Epidermal melanocyte (primary cell): Measurements from ENCODE around the gene CD200.
A peak's percentile ranks its signal among the peaks of the same experiment; 100 is the strongest.

Source experiments
- DNase-seq: peaks from one replicate; pipeline ENCODE4 v3.0.0; 2011; ENCODE audit warnings: low spot score; ENCODE audit not compliant: insufficient read length

Gene CD200

DNA sequence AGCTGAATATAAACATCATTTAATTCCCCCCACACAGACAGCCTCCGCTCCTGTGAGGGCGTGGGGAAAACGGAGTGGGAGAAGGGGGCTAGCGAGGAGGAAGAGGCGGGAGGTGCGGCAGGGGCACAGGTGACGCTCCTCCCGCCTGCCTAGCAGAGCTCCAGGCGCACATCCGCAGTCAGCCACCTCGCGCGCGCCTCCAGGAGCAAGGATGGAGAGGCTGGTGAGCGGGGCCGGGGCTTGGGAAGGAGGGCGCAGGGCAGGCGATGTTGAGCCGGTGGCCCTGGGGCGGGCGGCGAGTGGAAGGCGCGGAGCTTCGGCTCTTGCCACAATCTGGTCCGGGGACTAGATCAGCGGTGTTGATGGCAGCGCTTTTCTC lies at the start of gene CD200:
TSS of gene CD200 (plus strand) at position 155 of the 379 bp plus-strand sequence. CDS start at position 212, 57 bp downstream.
- DNase-seq, result no peak

- DNase-seq, result no peak
These were observed 43.9 kb upstream of the CD200 start for GRCh38 chr3:112289011-112289410.

DNA sequence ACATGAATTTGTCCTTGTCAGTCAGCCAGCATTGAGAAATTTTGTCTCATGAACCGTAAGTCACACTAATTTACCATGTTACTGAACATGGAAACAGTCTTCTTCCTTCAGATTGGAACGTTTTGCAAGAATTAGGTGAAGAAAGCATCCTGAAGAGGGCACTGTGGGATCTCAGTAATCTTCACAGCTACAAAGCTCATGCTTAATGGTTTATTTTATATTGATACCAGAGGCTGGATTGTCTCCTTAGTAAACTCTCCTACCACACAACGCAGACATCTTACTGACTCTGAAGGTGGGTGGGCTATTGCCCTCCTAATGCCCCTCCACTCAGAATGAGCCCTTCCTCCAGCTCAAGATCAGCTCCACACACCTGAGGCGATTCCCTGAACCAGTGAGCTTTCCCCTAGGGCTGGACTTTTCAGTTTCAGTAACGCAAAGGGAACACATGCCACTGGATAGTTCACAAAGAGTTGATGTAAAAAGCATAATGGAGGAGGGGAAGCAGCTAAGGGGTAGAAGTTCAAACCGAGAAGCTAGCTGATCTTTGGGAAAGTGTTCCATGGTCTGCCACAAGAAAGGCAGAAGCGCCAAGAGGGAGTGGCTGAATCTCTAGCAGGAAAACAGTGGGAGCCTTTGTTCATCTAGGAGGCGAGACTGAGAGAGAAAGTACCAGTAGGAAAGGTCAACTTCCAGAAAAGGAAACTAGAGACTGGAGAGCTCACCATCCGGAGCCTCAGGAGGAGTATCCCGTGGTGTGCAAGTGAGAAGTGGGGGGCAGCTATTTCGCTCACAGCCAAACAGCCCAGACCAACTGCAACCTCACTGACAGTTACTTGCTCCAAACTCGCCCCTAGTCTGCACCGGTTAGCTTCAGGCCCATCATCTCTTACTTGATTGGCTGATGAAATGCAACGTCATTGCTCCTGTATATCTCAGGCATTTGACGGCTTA lies 39.3 kb upstream of the CD200 start, which contains the start of gene SLC9C1:
TSS of gene SLC9C1 (minus strand) at position 849 of the 954 bp plus-strand sequence. CDS start 7,425 bp downstream, outside the sequence.
- DNase-seq, result peak; percentile 44

DNA sequence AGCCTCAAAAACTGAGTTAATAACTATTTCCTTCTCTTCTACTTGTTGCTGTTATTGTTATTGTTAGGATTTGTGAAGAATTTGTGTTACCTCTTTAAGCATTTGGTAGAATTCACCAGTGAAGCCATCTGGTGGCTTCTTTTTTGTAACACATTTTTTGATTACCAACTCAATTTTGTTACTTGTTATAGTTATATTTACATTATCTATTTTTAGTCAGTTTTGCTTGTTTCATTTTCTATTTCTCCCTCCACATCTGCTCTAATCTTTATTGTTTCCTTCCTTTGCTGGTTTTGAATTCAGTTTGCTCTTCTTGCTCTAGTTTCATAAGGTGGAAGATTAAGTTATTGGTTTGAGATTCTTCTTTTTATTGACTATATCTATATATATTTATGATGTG lies 35.2 kb upstream of the CD200 start:
- no peak for DNase-seq

GRCh38 chr3:112298781-112299180 lies 34.2 kb upstream of the CD200 start:
- no peak for DNase-seq

GRCh38 chr3:112302150-112302830 lies 30.7 kb upstream of the CD200 start:
- DNase-seq, result no peak

DNA sequence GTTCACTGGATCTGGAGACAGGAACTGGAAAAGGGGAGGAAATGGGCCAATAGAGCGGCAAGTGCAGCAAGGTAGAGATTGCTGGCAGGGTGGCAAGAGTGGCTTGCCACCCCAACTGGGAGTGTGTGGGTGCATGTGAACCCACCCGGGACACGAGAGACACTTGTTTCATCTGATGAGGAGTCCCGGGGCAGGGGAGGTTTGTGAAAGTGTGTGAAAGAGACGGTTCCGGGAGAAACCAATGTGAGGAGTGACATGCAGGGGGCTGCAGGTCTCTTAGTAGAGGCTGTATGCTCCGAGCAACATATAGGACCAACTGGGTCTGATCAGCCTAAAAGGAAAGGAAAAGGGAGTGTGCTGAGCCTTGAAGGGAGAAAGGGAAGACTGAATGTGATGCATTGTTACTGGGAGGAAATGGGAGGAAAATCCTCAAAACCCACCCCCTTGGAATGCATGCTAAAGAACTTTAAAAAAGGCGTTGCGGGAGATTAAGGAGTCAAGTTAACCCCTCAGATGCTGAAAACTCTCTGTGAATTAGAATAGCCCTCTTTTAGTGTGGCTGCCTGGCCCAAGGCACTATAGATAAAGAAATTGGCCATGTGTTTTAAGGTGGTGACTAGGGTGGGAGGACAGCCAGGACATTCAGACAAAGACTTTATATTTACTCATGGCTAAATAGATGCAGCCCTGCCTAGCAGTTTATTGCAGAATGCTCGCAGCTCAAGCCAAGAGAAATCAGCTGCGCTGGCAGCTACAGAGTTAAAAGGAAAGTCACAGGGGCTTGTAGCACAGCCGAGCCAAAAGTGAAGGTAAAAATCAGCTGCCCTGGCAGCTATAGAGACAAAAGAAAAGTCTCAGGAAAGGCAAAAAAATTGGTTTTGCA lies 29.8 kb upstream of the CD200 start:
- DNase-seq, result no peak

DNA sequence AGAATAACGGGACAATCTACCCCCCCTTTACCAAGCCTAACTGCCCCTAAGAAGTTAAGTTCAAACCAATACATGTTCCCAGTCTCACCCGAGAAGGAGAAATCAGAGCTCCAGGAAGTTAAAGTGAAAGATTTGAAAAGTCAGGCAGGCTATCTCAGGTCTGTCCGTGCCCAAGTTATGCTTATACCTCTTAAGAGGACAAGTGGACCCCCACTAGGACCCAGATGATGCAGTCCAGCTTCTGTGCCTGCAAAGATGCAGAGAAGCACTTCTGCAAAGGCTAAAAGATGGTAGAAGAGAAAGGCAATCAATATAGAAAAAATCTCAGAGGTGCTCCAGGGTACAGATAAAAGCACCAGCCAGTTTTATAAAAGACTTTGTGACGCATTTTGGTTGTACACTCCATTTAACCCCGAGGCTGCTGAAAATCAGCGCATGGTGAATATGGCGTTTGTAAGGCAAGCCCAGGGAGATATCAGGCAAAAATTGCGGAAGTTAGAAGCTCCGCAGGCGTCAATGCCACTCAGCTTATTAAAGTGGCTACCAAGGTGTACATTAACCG lies 29.1 kb upstream of the CD200 start:
- DNase-seq, result no peak

GRCh38 chr3:112304611-112305010 lies 28.3 kb upstream of the CD200 start:
- DNase-seq, result no peak

DNA sequence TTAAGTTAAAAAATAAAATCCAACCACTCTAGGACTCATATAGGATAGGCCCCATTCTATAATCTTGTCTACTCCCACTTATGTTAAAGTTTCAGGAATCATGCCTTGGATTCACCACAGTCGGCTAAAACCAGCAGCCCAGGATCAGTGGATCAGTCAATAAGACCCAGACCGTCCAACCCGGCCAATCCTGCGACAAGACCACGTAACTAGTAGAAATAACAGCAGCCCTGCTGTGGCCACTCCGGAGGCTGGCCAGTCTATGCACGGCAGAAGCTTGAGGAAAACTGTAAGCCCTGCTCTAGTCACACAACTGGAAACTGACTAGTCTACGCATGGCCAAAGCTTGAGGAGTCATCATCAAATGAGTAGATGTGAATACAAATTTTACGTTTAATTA lies 26.1 kb upstream of the CD200 start:
- DNase-seq, result no peak

GRCh38 chr3:112307557-112307956 lies 25.4 kb upstream of the CD200 start:
- no peak for DNase-seq

DNA sequence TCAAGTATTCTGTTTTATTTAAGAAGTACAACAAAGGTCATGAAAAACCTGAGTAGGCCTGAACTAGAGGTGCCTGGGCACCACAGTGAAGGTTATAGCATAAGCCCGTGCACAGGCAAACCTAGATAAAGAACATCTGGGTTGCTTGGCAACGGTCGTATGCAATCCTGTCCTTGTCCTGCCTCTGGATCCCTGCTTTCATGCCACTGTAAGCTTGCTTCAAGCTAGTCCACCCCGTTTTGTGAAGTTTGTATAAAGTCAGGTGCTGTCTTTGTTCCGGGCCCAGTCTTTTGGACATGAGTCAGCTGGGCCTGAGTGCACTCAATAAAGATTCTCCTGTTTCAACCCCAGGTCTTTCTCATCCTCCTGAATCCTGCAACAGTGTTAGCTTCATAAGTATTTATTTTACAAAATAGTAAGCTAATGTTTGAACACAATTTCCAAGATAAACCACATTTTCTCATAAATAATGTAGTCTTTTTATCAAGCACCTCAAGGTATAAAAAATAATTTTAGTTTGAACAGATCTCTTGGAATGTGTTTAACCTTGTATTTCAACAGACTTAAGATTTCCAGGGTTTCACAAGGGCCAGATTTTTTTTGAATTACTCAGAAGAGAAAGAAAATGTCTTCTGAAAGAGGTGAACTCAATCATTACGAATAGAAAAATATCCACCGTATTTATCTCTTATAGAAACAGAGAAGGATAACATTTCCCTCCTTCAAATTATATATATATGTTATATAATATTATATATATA lies 24.6 kb upstream of the CD200 start:
- DNase-seq, result no peak

DNA sequence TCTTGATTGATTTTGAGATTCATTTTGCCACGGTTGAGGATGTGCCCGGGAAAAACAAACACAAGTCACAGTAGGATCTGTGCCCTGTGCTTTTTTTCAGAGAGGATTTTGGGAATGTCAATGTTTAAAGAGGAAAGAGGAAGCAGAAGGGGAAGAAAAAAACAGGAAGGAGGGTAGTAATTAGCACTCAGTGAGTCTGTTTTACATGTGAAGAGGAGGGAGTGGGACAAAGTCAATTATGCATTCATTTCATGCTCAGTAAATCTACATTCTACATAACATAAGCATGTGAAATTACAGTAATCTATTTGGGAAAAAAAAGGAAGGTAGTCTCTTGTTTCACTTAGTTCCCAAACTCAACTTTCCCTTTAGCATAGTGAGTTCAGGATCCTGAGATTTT lies 18.3 kb upstream of the CD200 start:
- no peak for DNase-seq

DNA sequence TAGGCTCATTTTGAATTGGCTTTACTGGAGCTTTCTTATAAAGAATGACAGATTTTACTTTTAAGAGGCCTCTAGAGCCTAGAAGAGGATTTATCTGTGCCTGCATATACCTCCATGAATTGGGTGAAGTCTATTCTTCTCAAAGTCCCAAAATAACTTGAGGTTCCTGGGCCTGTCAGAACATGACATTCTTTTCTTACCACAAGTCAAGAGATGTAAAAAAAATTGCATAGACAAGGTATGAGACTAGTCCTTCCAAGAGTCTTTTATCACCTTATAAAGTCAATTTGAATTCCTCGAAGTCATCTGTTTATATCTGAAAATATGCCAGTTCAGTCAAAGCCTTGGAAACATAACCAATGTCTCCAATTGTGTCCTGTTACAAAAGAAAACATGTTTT lies 17.2 kb upstream of the CD200 start:
- DNase-seq, result no peak

DNA sequence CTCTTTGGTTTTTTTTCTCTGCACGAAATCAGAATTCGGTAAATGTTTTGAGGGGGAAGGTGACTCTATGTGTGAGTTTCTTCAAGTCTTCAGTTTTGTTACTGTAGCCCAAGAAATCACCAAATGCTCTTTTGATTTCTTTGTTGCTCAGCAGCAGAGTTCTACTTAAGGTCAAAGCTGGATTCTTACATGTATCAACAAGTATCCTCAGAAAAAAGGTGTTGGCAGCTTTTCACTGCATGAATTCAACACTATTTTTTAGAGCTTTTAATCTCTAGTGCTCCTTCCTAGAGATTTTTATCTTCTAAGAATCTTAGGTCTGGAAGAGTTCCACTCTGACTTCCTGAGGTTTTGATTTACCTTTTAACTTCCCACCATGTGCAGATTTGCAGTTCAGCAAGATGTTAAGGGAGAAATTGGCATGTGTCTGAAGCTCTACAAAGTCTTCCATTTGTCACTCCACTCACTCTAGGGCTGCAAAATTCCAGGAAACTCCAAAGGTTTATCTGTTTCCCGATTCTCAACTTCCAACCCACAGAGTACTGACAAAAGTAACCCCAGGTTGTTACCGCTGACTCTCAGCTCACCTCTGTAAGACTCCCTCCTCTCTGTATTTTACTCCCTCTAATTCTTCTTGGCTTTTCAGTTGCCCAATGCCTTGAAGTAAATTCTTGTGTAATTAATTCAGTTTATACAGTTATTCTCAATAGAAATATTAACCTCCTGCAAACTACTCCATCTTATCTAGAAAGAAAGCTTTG lies 13.3 kb upstream of the CD200 start:
- DNase-seq, result no peak

- no peak for DNase-seq
These were observed 12.3 kb upstream of the CD200 start for GRCh38 chr3:112320691-112321090.

- no peak for DNase-seq
These were observed 10.9 kb upstream of the CD200 start for GRCh38 chr3:112321867-112322652.

DNA sequence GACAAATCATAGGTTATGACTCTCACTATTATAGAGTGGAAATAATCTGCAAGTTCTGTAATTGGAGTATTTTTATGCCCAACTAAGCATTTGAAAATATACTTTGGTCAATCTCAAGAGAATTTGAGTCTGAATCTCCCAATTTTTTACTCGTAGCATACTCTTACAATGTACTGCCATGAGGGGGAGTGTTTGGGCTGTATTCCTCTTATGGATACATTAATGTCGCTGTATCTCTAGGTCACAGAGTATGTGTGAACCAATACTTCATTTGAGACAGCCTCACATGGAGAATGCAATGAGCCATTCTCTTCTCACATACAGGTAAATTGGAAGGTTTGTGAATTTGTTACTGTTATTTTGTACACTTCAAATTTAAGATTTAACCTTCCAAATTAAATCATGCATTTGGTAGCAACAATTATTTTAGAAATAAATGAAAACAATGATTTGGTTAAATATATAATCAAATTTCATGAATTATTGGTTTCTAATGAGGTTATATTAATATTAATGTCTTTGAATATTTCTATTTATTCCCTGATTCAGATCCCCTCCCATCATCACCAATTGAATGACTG lies 5.5 kb upstream of the CD200 start:
- DNase-seq, result no peak

DNA sequence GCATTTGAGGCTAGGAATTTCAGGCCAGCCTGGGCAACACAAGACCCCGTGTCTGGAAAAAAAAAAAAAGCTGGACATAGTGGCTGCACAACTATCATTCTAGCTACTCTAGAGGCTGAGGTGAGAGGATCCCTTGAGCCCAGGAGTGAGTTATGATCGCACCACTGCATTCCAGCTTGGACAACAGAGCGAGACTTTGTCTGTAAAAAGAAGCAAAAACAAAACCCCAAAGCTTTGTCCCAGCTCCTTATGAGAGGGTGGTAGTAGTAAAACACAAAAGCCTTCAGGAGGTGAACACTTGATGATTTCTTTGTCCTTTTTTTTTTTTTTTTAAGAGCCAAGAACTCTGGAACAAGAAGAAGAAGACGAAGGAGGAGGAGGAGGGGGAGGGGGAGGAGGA lies 1.1 kb upstream of the CD200 start:
- no peak for DNase-seq
